HCT116 (cell line): ENCODE measurements around the gene BRICD5. TPM values are rescaled to one million over a fixed set of nuclear protein-coding genes. Genes with fewer than 3 reads are reported as not detected.

Source experiments
- ATAC-seq: fragments of 200-7000 bp; cut with Tn5 transposase; 2 replicates; pipeline ENCODE4 v1.9.1; 2020; ENCODE audit warnings: mild to moderate bottlenecking, moderate library complexity
- BruUV-seq: library from RNA; stranded (reverse); fragments of 400-500 nt; replicated peaks from 2 replicates; lab custom pipeline; 2021; lab: Mats Ljungman, UMichigan
- CTCF ChIA-PET: fragments of 300-600 bp; sonication (Branson Sonifier 250); formaldehyde crosslinking; loops from one replicate; lab custom pipeline; 2021; ENCODE audit warnings: antibody characterized with exemption; lab: Charles Lee
- POLR2A ChIA-PET: fragments of 300-600, 350-600 bp; sonication (Branson Sonifier 250); formaldehyde crosslinking; loops from one replicate; lab custom pipeline; 2021; ENCODE audit warnings: antibody characterized with exemption; lab: Charles Lee
- RAD21 ChIA-PET, 2 experiments: fragments of 300-600 bp; sonication (Branson Sonifier 250); formaldehyde crosslinking; loops; one replicate each; lab custom pipeline; 2023; ENCODE audit warnings: low total read pairs in 2 of 2; ENCODE audit not compliant: uncharacterized antibody in 2 of 2, unreplicated experiment in 2 of 2, low non-redundant PET in 1 of 2; lab: Charles Lee
- DNase-seq: peaks from one replicate; pipeline ENCODE4 v3.0.0-alpha.2; 2010; ENCODE audit warnings: low read depth, low spot score
- H2AFZ ChIP-seq: fragments of 200-600 bp; shearing (Covaris generic), sonication (generic); 2 replicates; pipeline ENCODE4 v1.6.1; 2017; ENCODE audit warnings: low read depth, mixed run types, mixed read lengths, antibody characterized with exemption, low read length; ENCODE audit not compliant: poor library complexity, severe bottlenecking
- H3K27ac ChIP-seq: 2 replicates; pipeline ENCODE4 v1.5.1; 2012; ENCODE audit warnings: low read depth, low read length
- H3K27me3 ChIP-seq: fragments of 200-600 bp; sonication (generic); 2 replicates; pipeline ENCODE4 v1.6.1; 2016; ENCODE audit warnings: mixed run types, low read length, mixed read lengths; ENCODE audit not compliant: insufficient read depth
- H3K36me3 ChIP-seq, 2 experiments: fragments of 200-500 bp in 1 of 2; fragments of 200-600 bp in 1 of 2; sonication (Bioruptor generic) in 1 of 2; sonication (generic) in 1 of 2; 2 replicates each; pipeline versions ENCODE4 v1.5.1 to v1.6.1; 2014 to 2016; ENCODE audit warnings: low read length in 2 of 2, inconsistent platforms in 1 of 2, mixed read lengths in 1 of 2, mixed run types in 1 of 2; ENCODE audit not compliant: insufficient read depth in 2 of 2, control insufficient read depth in 1 of 2
- H3K4me1 ChIP-seq, 2 experiments: fragments of 200-600 bp in 1 of 2; sonication (generic) in 1 of 2; 2 replicates each; pipeline versions ENCODE4 v1.5.1 to v1.6.1; 2012 to 2017; ENCODE audit warnings: low read length in 2 of 2, inconsistent platforms in 1 of 2, mild to moderate bottlenecking in 1 of 2, mixed read lengths in 1 of 2, mixed run types in 1 of 2, moderate library complexity in 1 of 2; ENCODE audit not compliant: insufficient read depth in 2 of 2, control insufficient read depth in 1 of 2
- H3K4me2 ChIP-seq: fragments of 200-600 bp; sonication (generic); 2 replicates; pipeline ENCODE4 v1.6.1; 2017; ENCODE audit warnings: mixed run types, low read length, mixed read lengths
- H3K4me3 ChIP-seq, 2 experiments: fragments of 200-600 bp in 1 of 2; sonication (generic) in 1 of 2; replicated peaks in 1 of 2; 2 replicates each; pipeline ENCODE4 v1.5.1; 2011 to 2016; ENCODE audit warnings: low read length in 2 of 2, control low read depth in 1 of 2, low read depth in 1 of 2, mild to moderate bottlenecking in 1 of 2, mixed read lengths in 1 of 2, mixed run types in 1 of 2
- H3K79me2 ChIP-seq: fragments of 200-600 bp; sonication (generic); 2 replicates; pipeline ENCODE4 v1.6.1; 2017; ENCODE audit warnings: mild to moderate bottlenecking, mixed run types, low read length, moderate library complexity, mixed read lengths; ENCODE audit not compliant: insufficient read depth
- H3K9ac ChIP-seq: fragments of 200-600 bp; sonication (generic); 2 replicates; pipeline ENCODE4 v1.6.1; 2016; ENCODE audit warnings: low read length, mixed read lengths
- H3K9me2 ChIP-seq: fragments of 200-600 bp; sonication (generic), shearing (Covaris generic); 2 replicates; pipeline ENCODE4 v1.6.1; 2017; ENCODE audit warnings: mixed run types, mild to moderate bottlenecking, moderate library complexity; ENCODE audit not compliant: insufficient read depth
- H3K9me3 ChIP-seq, 2 experiments: fragments of 200-500 bp in 1 of 2; fragments of 200-600 bp in 1 of 2; sonication (Bioruptor generic) in 1 of 2; sonication (generic) in 1 of 2; 2 replicates each; pipeline ENCODE4 v1.6.1; 2014 to 2017; ENCODE audit warnings: low read length in 2 of 2, mixed read lengths in 2 of 2, inconsistent platforms in 1 of 2, low read depth in 1 of 2, mild to moderate bottlenecking in 1 of 2, mixed run types in 1 of 2, moderate library complexity in 1 of 2; ENCODE audit not compliant: control insufficient read depth in 1 of 2, insufficient read depth in 1 of 2
- H4K20me1 ChIP-seq: fragments of 200-600 bp; sonication (generic), shearing (Covaris generic); 2 replicates; pipeline ENCODE4 v1.6.1; 2017; ENCODE audit warnings: mixed run types, mild to moderate bottlenecking, moderate library complexity; ENCODE audit not compliant: insufficient read depth
- CBX3 ChIP-seq: IDR thresholded peaks from 2 replicates; pipeline ENCODE4 v1.6.1; 2012; ENCODE audit warnings: low read depth
- CEBPB ChIP-seq: IDR thresholded peaks from 2 replicates; pipeline ENCODE4 v1.6.1; 2012; ENCODE audit warnings: low read depth
- ELF1 ChIP-seq: IDR thresholded peaks from 2 replicates; pipeline ENCODE4 v1.6.1; 2012; ENCODE audit warnings: low read depth, borderline replicate concordance
- FOSL1 ChIP-seq: IDR thresholded peaks from 2 replicates; pipeline ENCODE4 v1.6.1; 2012; ENCODE audit warnings: low read depth
- POLR2A ChIP-seq: IDR thresholded peaks from 2 replicates; pipeline ENCODE4 v1.7.0; 2011; ENCODE audit warnings: borderline replicate concordance; ENCODE audit not compliant: insufficient read depth, insufficient read length; ENCODE audit errors: extremely low read depth
- RAD21 ChIP-seq: IDR thresholded peaks from 2 replicates; pipeline ENCODE4 v1.6.1; 2012; ENCODE audit warnings: low read depth, mild to moderate bottlenecking
- SIN3A ChIP-seq: IDR thresholded peaks from 2 replicates; pipeline ENCODE4 v1.6.1; 2012; ENCODE audit warnings: low read depth
- SP1 ChIP-seq: IDR thresholded peaks from 2 replicates; pipeline ENCODE4 v1.6.1; 2012; ENCODE audit warnings: low read depth
- SRF ChIP-seq: IDR thresholded peaks from 2 replicates; pipeline ENCODE4 v1.6.1; 2012; ENCODE audit warnings: low read depth
- TCF7L2 ChIP-seq: IDR thresholded peaks from 2 replicates; pipeline ENCODE4 v1.7.0; 2011; ENCODE audit warnings: borderline replicate concordance, inconsistent platforms; ENCODE audit not compliant: insufficient read depth, insufficient read length; ENCODE audit errors: extremely low read depth
- ZFX ChIP-seq: fragments of 450-650 bp; IDR thresholded peaks from 2 replicates; pipeline ENCODE4 v1.6.1; 2017
- ZNF274 ChIP-seq: fragments of 200-500 bp; sonication (Bioruptor generic); IDR thresholded peaks from 2 replicates; pipeline ENCODE4 v1.6.1; 2014; ENCODE audit warnings: mild to moderate bottlenecking, low read depth, low read length, inconsistent platforms
- intact Hi-C: fragments of 100-400 bp; cut with micrococcal nuclease; formaldehyde crosslinking; loops from 2 replicates; pipeline ENCODE4 v1.10.0; 2022
- total RNA-seq: library from RNA; stranded (reverse); gene quantifications from one replicate; pipeline ENCODE4 v1.2.1, GENCODE V29; 2021; ENCODE audit not compliant: unreplicated experiment
- TF ChIP-seq, protein P1 (sequence below): IDR thresholded peaks from 2 replicates; pipeline ENCODE4 v1.6.1; 2012; ENCODE audit warnings: low read depth
- TF ChIP-seq, protein P2 (sequence below): IDR thresholded peaks from 2 replicates; pipeline ENCODE4 v1.6.1; 2012

BRICD5 gene
- total RNA-seq, 1 experiment from 2014 or later, result 9.8 TPM

DNA sequence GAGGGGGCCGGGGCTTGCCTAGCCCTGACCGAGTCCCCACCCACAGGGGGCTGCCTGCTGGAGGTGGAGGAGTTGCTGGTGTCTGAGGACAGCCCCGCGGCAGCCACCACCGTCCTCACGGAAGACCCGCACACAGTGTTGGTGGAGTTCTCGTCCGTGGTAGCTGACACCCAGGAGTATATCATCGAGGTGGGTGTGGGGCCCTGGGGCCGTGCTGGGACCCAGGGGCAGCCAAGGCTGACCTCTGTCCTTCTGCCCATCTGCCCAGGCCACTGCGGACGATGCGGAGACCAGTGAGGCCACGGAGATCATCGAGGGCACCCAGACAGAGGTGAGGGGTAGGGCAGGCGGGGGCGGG is 24.1 kb upstream of the BRICD5 start:
- H3K27ac ChIP-seq, result no peak overlapping the region
- H3K4me1 ChIP-seq, result peaks cover 0 to 14% of the 10 kb centered on the region in 2 experiments; a peak in 2 of 4 replicates
- H3K36me3 ChIP-seq, result peaks cover 5 to 6% of the 10 kb centered on the region in 2 experiments; a peak in 2 of 4 replicates
- H2AFZ ChIP-seq, result no peak overlapping the region
- ATAC-seq (no peak), DNase-seq (no peak)
- ChIA-PET CTCF (no interaction called here), POLR2A (interaction anchor here (1.2 kb wide), 1 partner anchor 17 kb away, joined by 3 read pairs; the partner anchor contains the start of gene ECI1), RAD21 (no interaction called here)
- intact Hi-C loops, result no loop called here
- H3K9me3 ChIP-seq, result no peaks in the 10 kb centered on the region
- TF ChIP-seq ELF1 (no peak), POLR2A (no peak), RAD21 (no peak), ZFX (no peak), SRF (no peak), SP1 (no peak), SIN3A (no peak), CBX3 (no peak), CEBPB (no peak), ZNF274 (no peak), FOSL1 (no peak), TCF7L2 (no peak)
- TF ChIP-seq, protein P1, sequence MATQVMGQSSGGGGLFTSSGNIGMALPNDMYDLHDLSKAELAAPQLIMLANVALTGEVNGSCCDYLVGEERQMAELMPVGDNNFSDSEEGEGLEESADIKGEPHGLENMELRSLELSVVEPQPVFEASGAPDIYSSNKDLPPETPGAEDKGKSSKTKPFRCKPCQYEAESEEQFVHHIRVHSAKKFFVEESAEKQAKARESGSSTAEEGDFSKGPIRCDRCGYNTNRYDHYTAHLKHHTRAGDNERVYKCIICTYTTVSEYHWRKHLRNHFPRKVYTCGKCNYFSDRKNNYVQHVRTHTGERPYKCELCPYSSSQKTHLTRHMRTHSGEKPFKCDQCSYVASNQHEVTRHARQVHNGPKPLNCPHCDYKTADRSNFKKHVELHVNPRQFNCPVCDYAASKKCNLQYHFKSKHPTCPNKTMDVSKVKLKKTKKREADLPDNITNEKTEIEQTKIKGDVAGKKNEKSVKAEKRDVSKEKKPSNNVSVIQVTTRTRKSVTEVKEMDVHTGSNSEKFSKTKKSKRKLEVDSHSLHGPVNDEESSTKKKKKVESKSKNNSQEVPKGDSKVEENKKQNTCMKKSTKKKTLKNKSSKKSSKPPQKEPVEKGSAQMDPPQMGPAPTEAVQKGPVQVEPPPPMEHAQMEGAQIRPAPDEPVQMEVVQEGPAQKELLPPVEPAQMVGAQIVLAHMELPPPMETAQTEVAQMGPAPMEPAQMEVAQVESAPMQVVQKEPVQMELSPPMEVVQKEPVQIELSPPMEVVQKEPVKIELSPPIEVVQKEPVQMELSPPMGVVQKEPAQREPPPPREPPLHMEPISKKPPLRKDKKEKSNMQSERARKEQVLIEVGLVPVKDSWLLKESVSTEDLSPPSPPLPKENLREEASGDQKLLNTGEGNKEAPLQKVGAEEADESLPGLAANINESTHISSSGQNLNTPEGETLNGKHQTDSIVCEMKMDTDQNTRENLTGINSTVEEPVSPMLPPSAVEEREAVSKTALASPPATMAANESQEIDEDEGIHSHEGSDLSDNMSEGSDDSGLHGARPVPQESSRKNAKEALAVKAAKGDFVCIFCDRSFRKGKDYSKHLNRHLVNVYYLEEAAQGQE, result no peak
- TF ChIP-seq, protein P2, sequence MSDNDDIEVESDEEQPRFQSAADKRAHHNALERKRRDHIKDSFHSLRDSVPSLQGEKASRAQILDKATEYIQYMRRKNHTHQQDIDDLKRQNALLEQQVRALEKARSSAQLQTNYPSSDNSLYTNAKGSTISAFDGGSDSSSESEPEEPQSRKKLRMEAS, result no peak
- H3K27me3 ChIP-seq, result no peaks in the 10 kb centered on the region
- no peak overlapping the region for H3K4me2 ChIP-seq
- H3K9me2 ChIP-seq, result no peaks in the 10 kb centered on the region
- peaks cover 3% of the 10 kb centered on the region; the same call in 1 of the 2 replicates for H3K79me2 ChIP-seq
- H3K4me3 ChIP-seq, result no peak overlapping the region
- no peak overlapping the region for H3K9ac ChIP-seq
- BruUV-seq, result no TSS peak
- H4K20me1 ChIP-seq, result no peaks in the 10 kb centered on the region
